ENCODE results near the gene LKAAEAR1. TPM values are rescaled to one million over a fixed set of nuclear protein-coding genes. Genes with fewer than 3 reads are reported as not detected.

Gene LKAAEAR1
- total and polyA plus RNA-seq, 2 of the 13 experiments (the other 11 are each of a cell fraction or from before 2014, with no cell fraction given): not detected

DNA sequence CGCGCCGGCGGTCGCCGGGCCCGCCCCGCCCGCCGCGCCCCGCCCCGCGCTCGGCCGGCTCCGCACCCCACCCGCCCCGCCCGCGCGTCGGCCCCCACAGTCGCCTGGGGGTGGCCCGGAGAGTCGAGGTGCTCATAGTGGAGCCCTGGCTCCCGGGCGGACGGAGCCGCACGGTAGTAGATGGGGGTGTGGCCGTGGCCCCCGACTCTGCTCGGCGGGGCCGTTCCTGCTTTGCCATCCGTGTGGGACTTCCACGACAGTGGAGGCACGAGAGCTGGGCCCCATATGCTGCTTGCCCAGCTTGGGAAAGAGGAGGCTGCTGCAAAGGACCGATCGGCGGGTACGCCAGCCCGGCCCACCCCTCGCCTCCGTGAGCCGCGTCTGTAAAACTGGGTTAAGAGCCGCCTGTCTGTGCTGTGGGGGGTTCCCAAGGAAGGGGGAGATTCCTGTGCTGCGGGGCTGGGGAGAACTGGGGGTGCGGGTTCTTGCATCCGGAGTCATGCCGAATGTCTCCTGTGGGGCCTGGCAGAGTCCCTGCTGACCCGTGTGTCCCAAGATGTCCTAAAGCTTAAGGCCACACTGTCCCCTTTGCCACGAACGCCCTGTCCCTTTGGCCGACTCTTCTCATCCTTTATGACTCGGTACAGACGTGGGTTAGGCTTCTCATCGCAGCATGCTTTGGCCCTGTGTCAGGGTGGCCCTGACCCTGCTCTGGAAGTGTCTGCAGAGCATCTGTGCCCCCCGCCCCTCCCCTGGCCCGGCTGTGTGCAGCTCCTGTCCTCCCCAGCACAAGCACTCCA, 4.0 kb downstream of the LKAAEAR1 start, which contains the start of gene OPRL1 (continued):
- TF ChIP-seq, protein P1, sequence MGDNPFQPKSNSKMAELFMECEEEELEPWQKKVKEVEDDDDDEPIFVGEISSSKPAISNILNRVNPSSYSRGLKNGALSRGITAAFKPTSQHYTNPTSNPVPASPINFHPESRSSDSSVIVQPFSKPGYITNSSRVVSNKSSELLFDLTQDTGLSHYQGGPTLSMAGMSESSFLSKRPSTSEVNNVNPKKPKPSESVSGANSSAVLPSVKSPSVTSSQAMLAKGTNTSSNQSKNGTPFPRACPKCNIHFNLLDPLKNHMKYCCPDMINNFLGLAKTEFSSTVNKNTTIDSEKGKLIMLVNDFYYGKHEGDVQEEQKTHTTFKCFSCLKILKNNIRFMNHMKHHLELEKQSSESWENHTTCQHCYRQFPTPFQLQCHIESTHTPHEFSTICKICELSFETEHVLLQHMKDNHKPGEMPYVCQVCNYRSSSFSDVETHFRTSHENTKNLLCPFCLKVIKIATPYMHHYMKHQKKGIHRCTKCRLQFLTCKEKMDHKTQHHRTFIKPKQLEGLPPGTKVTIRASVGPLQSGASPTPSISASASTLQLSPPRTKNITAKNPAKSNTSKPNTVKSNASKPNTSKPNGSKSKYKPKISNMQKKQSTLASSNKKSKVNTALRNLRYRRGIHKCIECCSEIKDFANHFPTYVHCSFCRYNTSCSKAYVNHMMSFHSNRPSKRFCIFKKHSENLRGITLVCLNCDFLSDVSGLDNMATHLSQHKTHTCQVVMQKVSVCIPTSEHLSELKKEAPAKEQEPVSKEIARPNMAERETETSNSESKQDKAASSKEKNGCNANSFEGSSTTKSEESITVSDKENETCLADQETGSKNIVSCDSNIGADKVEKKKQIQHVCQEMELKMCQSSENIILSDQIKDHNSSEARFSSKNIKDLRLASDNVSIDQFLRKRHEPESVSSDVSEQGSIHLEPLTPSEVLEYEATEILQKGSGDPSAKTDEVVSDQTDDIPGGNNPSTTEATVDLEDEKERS (CRISPR knock-in tag; IDR thresholded peaks at IDR 0.05): no peak
- no peak for TF ChIP-seq ZFP37 (CRISPR knock-in tag; IDR thresholded peaks at IDR 0.05; ENCODE audit: borderline replicate concordance)
- peak; percentile 75; the same call in 1 of the 2 replicates for TF ChIP-seq NFATC3 (CRISPR knock-in tag; IDR thresholded peaks at IDR 0.05)
- peak; percentile 51; the same call in 1 of the 2 replicates for TF ChIP-seq DR1 (CRISPR knock-in tag; IDR thresholded peaks at IDR 0.05)
- TF ChIP-seq, protein P2, sequence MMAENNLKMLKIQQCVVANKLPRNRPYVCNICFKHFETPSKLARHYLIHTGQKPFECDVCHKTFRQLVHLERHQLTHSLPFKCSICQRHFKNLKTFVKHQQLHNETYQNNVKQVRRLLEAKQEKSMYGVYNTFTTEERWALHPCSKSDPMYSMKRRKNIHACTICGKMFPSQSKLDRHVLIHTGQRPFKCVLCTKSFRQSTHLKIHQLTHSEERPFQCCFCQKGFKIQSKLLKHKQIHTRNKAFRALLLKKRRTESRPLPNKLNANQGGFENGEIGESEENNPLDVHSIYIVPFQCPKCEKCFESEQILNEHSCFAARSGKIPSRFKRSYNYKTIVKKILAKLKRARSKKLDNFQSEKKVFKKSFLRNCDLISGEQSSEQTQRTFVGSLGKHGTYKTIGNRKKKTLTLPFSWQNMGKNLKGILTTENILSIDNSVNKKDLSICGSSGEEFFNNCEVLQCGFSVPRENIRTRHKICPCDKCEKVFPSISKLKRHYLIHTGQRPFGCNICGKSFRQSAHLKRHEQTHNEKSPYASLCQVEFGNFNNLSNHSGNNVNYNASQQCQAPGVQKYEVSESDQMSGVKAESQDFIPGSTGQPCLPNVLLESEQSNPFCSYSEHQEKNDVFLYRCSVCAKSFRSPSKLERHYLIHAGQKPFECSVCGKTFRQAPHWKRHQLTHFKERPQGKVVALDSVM (CRISPR knock-in tag; IDR thresholded peaks at IDR 0.05): 0 out of 2 replicates have a peak, but pooled peaks have one; percentile 3
- TF ChIP-seq, protein P3, sequence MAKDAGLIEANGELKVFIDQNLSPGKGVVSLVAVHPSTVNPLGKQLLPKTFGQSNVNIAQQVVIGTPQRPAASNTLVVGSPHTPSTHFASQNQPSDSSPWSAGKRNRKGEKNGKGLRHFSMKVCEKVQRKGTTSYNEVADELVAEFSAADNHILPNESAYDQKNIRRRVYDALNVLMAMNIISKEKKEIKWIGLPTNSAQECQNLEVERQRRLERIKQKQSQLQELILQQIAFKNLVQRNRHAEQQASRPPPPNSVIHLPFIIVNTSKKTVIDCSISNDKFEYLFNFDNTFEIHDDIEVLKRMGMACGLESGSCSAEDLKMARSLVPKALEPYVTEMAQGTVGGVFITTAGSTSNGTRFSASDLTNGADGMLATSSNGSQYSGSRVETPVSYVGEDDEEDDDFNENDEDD (CRISPR knock-in tag; IDR thresholded peaks at IDR 0.05; ENCODE audit: borderline replicate concordance): no peak
- no peak for TF ChIP-seq ZNF143 (CRISPR knock-in tag; IDR thresholded peaks at IDR 0.05)
- TF ChIP-seq ZNF546 (CRISPR knock-in tag; conservative IDR thresholded peaks at IDR 0.05): no peak; the same call in 1 of the 2 replicates
- TF ChIP-seq TRIM24 (CRISPR knock-in tag; IDR thresholded peaks at IDR 0.05): 0 out of 2 replicates have a peak, but pooled peaks have one; percentile 57
- no peak for TF ChIP-seq ZNF121 (CRISPR knock-in tag; IDR thresholded peaks at IDR 0.05)
- no peak for TF ChIP-seq ZMYM4 (CRISPR knock-in tag; IDR thresholded peaks at IDR 0.05)
- peak; percentile 63; the same call in 1 of the 2 replicates for TF ChIP-seq ZNF564 (CRISPR knock-in tag; IDR thresholded peaks at IDR 0.05)
- TF ChIP-seq ZNF510 (CRISPR knock-in tag; IDR thresholded peaks at IDR 0.05; ENCODE audit: low read depth): no peak
- TF ChIP-seq, protein P4, sequence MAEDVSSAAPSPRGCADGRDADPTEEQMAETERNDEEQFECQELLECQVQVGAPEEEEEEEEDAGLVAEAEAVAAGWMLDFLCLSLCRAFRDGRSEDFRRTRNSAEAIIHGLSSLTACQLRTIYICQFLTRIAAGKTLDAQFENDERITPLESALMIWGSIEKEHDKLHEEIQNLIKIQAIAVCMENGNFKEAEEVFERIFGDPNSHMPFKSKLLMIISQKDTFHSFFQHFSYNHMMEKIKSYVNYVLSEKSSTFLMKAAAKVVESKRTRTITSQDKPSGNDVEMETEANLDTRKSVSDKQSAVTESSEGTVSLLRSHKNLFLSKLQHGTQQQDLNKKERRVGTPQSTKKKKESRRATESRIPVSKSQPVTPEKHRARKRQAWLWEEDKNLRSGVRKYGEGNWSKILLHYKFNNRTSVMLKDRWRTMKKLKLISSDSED (CRISPR knock-in tag; IDR thresholded peaks at IDR 0.05): peak; percentile 63; the same call in 1 of the 2 replicates
- TF ChIP-seq ARNTL (CRISPR knock-in tag; IDR thresholded peaks at IDR 0.05): no peak
- TF ChIP-seq ZNF761 (CRISPR knock-in tag; conservative IDR thresholded peaks at IDR 0.05): peak; percentile 50; the same call in 1 of the 2 replicates
- TF ChIP-seq RBM22 (optimal IDR thresholded peaks at IDR 0.05; ENCODE audit: low read length): no peak
- TF ChIP-seq KLF13 (CRISPR knock-in tag; IDR thresholded peaks at IDR 0.05): no peak
- 0 out of 2 replicates have a peak, but pooled peaks have one; percentile 13 for TF ChIP-seq TMF1 (CRISPR knock-in tag; IDR thresholded peaks at IDR 0.05; ENCODE audit: low read depth)
- TF ChIP-seq, protein P5, sequence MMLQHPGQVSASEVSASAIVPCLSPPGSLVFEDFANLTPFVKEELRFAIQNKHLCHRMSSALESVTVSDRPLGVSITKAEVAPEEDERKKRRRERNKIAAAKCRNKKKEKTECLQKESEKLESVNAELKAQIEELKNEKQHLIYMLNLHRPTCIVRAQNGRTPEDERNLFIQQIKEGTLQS (CRISPR knock-in tag; IDR thresholded peaks at IDR 0.05): no peak
- TF ChIP-seq PTBP1 (IDR thresholded peaks at IDR 0.05; ENCODE audit: low read depth, low read length, poor library complexity, severe bottlenecking): no peak

All from HepG2 (cell line).